ENCODE results near the gene ZNF808.
A peak's percentile ranks its signal among the peaks of the same experiment; 100 is the strongest.
"Not testable (repeated sequence)": the region's sequence is repeated elsewhere in the genome, so short reads cannot be mapped to it uniquely, and the experiment has no call there.

ZNF808 gene

DNA sequence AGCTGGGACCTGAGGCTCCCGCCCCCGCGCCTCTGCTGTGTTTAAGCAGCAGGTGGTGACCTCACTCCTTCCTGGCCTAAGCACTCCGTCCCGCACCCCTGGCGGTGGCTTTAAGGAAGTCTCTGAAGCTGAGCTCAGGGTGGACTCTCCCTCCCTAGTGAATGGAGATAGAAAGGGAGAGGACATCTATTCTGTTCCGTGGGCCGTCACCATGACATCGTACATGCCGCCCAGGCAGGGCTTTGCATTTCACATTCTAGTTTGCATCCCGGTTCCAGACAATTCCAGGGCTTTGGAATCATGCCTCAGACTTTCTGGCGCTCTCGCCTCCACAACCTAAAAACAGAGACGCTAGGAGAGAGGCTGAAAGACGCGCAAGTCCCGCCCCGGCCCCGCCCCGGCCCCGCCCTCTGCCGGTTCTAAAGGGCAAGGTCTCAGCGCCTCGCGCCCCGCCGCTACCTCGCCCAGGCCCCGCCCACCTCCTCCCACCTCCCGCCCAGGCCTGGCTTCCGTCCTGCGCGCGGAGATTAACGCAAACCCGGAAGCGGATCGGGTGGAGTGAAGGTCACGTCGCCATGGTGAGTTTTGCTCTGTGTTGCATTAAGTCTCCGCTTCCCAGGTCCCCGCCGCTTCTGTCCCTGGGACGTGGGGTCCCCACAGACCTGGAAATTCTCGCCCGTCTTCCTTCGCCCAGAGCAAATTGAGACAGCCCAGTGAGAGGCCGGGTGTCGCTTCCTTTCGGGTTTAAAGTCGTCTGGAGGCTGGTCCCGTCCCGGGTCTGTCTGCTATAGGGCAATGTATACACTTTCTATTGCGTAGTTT lies at the start of gene ZNF808:
TSS of gene ZNF808 (plus strand) at position 535 of the 822 bp plus-strand sequence. CDS start 15,617 bp downstream, outside the sequence.
- Histone ChIP-seq H3K9me3 (ENCODE audit: severe bottlenecking) (no peaks in the 10 kb centered on the region), H3K27ac (peak within 1 kb of the TSS; percentile 89), H3K4me3 (ENCODE audit: low read depth, low read length) (peak within 1 kb of the TSS; percentile 91), H3K36me3 (peaks cover 4% of the 10 kb centered on the region; the same call in 1 of the 2 replicates), H3K27me3 (ENCODE audit: insufficient read depth, low read depth, severe bottlenecking) (no peaks in the 10 kb centered on the region)
- peak; percentile 96 for DNase-seq
- peak; percentile 67 for TF ChIP-seq CTCF (IDR thresholded peaks at IDR 0.05; ENCODE audit: low read depth, low read length)

DNA sequence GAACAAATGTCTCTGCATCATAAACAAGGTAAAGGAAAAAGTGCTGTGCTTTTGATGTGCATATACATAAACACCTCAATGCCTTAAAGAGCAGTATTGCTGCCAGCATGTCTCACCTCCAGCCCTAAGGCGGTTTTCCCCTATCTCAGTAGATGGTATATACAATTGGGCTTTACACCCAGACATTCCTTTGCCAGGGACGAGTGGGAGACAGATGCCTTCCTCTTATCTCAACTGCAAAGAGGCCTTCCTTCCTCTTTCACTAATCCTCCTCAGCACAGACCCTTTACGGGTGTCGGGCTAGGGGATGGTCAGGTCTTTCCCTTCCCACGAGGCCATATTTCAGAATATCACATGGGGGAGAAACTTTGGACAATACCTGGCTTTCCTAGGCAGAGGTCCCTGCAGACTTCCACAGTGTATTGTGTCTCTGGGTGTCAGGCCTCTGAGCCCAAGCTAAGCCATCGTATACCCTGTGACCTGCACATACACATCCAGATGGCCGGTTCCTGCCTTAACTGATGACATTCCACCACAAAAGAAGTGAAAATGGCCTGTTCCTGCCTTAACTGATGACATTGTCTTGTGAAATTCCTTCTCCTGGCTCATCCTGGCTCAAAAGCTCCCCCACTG lies 43.2 kb upstream of the ZNF808 start:
- peaks cover 14% of the 10 kb centered on the region for H3K9me3 ChIP-seq (ENCODE audit: severe bottlenecking)
- not testable (repeated sequence) for H3K27me3 ChIP-seq (ENCODE audit: insufficient read depth, low read depth, severe bottlenecking); H3K4me3 ChIP-seq (ENCODE audit: low read depth, low read length); H3K27ac ChIP-seq; DNase-seq; H3K36me3 ChIP-seq

DNA sequence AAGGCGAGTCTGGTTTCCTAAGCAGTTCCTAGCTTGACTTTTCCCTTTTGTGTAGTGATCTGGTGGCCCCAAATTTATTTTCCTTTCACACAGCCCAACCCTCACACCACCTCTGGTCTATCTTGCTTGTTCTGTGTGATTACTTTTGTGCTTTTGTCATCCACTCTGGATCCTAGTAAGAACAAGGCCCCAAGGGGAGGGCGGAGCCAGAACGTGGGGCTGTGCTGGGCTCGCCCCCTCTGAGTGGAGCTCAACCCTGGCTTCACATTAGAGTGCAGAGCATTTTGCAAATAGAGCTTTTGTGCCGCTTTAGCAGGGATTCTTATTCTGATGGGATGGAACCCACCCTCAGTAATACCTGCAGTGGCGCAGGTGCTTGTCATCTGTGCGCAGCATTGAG lies 42.4 kb upstream of the ZNF808 start:
- DNase-seq; H3K27ac ChIP-seq; H3K36me3 ChIP-seq; H3K27me3 ChIP-seq (ENCODE audit: insufficient read depth, low read depth, severe bottlenecking); H3K4me3 ChIP-seq (ENCODE audit: low read depth, low read length): not testable (repeated sequence)
- peaks cover 12% of the 10 kb centered on the region for H3K9me3 ChIP-seq (ENCODE audit: severe bottlenecking)

GRCh38 chr19:52485561-52486240 lies 41.8 kb upstream of the ZNF808 start:
- DNase-seq: peak; percentile 46
- peak overlapping the region; percentile 18; the same call in 1 of the 2 replicates for H3K27ac ChIP-seq
- not testable (repeated sequence) for H3K4me3 ChIP-seq (ENCODE audit: low read depth, low read length); H3K36me3 ChIP-seq; H3K27me3 ChIP-seq (ENCODE audit: insufficient read depth, low read depth, severe bottlenecking)
- peaks cover 12% of the 10 kb centered on the region for H3K9me3 ChIP-seq (ENCODE audit: severe bottlenecking)

GRCh38 chr19:52492201-52492993 lies 35.1 kb upstream of the ZNF808 start:
- peaks cover 10% of the 10 kb centered on the region for H3K36me3 ChIP-seq
- peaks cover 2% of the 10 kb centered on the region for H3K9me3 ChIP-seq (ENCODE audit: severe bottlenecking)
- no peaks in the 10 kb centered on the region for H3K27me3 ChIP-seq (ENCODE audit: insufficient read depth, low read depth, severe bottlenecking)
- no peak for DNase-seq
- no peak overlapping the region for H3K27ac ChIP-seq
- H3K4me3 ChIP-seq (ENCODE audit: low read depth, low read length): no peak overlapping the region
- no peak for TF ChIP-seq CTCF (IDR thresholded peaks at IDR 0.05; ENCODE audit: low read depth, low read length)

DNA sequence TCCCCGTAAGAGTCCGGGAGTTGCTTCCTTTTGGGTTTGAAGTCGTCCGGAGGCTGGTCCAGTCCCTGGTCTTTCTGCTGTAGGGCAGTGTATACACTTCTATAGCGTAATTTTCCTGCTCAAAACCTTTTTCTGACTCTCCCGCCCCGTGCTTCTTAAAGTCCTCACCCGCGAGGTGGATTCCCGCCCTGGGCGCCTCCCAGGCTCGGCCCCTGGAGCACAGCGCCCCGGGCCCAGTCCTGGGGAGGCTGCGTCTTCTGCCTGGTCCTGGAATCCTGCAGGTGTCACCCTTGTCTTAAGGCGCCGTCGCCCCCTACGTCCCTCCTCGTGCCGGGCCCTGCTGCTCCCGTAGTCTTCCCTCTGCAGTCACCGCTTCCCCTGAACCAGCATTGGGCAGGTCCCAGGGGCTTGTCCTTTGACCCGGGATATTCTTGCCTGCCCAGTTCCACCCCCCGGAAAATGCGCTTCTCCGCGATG lies 34.4 kb upstream of the ZNF808 start:
- no peak overlapping the region for H3K4me3 ChIP-seq (ENCODE audit: low read depth, low read length)
- H3K27ac ChIP-seq: no peak overlapping the region
- peaks cover 10% of the 10 kb centered on the region for H3K36me3 ChIP-seq
- H3K27me3 ChIP-seq (ENCODE audit: insufficient read depth, low read depth, severe bottlenecking): no peaks in the 10 kb centered on the region
- no peak for DNase-seq
- H3K9me3 ChIP-seq (ENCODE audit: severe bottlenecking): peaks cover 2% of the 10 kb centered on the region
- TF ChIP-seq CTCF (IDR thresholded peaks at IDR 0.05; ENCODE audit: low read depth, low read length): no peak
